Measurements from ENCODE around the gene TEX11. TPM values are rescaled to one million over a fixed set of nuclear protein-coding genes. Genes with fewer than 3 reads are reported as not detected.

Gene TEX11
- total and polyA plus RNA-seq, 9 of the 15 experiments (the other 6 are each of a cell fraction or from before 2014, with no cell fraction given) = 0.27 to 1.1 (median 0.45) TPM

GRCh38 chrX:70664726-70665125 lies 243.8 kb downstream of the TEX11 start (continued):
- TF ChIP-seq PBX2 (CRISPR knock-in tag; IDR thresholded peaks at IDR 0.05; ENCODE audit: low read depth) (no peak), PBX2 (tag; conservative IDR thresholded peaks at IDR 0.05; ENCODE audit: low read depth) (no peak), ZFX (CRISPR knock-in tag; IDR thresholded peaks at IDR 0.05) (no peak), NFYB (IDR thresholded peaks at IDR 0.05; ENCODE audit: extremely low read depth, insufficient read length) (no peak), ARID3B (CRISPR knock-in tag; IDR thresholded peaks at IDR 0.05; ENCODE audit: borderline replicate concordance) (no peak), BRD9 (IDR thresholded peaks at IDR 0.05; ENCODE audit: low read depth, partially characterized antibody) (no peak), RBM17 (IDR thresholded peaks at IDR 0.05; ENCODE audit: borderline replicate concordance, low read depth, low read length) (no peak)

Data from K562 (cell line).